B cell (primary cell): ENCODE measurements around the gene RPAP3.

Source experiments
- EZH2 ChIP-seq: IDR thresholded peaks from 2 replicates; pipeline ENCODE4 v1.6.1; 2012; ENCODE audit warnings: borderline replicate concordance, low read depth, mild to moderate bottlenecking, moderate library complexity, low read length; ENCODE audit not compliant: insufficient read depth, poor library complexity, severe bottlenecking
- TF ChIP-seq, protein P1 (sequence below): fragments of 200-600 bp; IDR thresholded peaks from one replicate; pipeline ENCODE4 v1.8.0; 2022; ENCODE audit warnings: antibody characterized with exemption, mild to moderate bottlenecking

DNA sequence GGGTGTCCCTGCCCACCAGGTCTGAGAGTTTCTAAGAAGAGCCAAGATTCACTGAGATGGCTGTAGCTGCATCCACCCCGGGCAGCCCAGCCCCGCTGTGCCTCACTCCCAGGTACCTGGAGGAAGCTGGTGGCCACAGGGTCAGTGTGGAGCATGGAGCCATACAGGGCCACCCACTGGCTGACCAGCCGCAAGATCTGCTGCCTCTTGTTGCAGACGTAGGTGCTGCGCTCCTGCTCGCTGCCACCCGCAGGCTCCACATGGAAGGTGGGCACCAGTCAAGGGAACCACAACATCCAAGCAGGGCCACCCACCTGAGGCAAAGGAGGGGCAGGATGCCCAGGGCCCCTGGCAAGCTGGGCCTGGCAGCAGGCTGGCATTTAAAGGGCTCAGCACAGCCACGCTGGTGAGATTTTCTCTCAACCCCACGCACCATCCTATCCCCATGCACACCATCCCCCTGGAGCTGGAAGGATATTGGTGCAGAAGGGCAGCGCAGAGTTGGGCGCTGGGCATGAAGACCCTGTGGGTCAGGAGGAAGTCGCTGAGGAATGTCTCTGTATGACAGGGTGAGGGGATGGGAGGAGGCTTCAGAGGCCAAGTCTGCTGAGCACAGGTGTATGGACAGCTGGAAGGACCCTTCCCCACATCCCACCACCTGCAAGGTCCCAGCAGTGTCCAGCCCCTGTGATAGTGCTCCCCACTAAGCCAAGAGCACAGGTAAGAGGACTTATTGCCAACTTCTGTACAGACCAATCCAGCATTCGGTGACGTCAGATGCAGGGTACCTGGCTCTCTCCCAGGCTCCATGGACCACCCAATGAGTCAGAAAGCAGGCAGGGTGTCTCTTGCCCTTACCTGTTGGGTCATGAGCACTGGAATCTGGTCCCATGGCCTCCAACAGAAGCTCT lies 42.0 kb upstream of the RPAP3 start:
- TF ChIP-seq, protein P1, sequence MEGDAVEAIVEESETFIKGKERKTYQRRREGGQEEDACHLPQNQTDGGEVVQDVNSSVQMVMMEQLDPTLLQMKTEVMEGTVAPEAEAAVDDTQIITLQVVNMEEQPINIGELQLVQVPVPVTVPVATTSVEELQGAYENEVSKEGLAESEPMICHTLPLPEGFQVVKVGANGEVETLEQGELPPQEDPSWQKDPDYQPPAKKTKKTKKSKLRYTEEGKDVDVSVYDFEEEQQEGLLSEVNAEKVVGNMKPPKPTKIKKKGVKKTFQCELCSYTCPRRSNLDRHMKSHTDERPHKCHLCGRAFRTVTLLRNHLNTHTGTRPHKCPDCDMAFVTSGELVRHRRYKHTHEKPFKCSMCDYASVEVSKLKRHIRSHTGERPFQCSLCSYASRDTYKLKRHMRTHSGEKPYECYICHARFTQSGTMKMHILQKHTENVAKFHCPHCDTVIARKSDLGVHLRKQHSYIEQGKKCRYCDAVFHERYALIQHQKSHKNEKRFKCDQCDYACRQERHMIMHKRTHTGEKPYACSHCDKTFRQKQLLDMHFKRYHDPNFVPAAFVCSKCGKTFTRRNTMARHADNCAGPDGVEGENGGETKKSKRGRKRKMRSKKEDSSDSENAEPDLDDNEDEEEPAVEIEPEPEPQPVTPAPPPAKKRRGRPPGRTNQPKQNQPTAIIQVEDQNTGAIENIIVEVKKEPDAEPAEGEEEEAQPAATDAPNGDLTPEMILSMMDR, result no peak
- TF ChIP-seq EZH2, result no peak
